Heart left ventricle (tissue), 16 donors: Measurements from ENCODE around the gene PECR. TPM values are rescaled to one million over a fixed set of nuclear protein-coding genes. Genes with fewer than 3 reads are reported as not detected.

Source experiments
- ATAC-seq, 4 donors: fragments of 200-7000 bp; cut with Tn5 transposase; one replicate each; pipeline ENCODE4 v1.9.1; 2020 to 2022; ENCODE audit warnings: moderate library complexity in 4 of 4, mild to moderate bottlenecking in 3 of 4, moderate number of reproducible peaks in 1 of 4
- DNase-seq, 5 donors: peaks; one replicate each; pipeline ENCODE4 v3.0.0-alpha.2; 2020
- H3K27ac ChIP-seq, 12 donors: fragments of 200-600 bp; sonication (generic) in 4 of 12; one replicate each; pipeline versions ENCODE4 v1.5.0 to v1.8.0; 2016 to 2022; ENCODE audit warnings: mild to moderate bottlenecking in 2 of 12
- H3K27me3 ChIP-seq, 9 donors: fragments of 200-600 bp; sonication (generic) in 2 of 9; one replicate each; pipeline versions ENCODE4 v1.5.1 to v1.8.0; 2016 to 2022; ENCODE audit warnings: mild to moderate bottlenecking in 3 of 9
- H3K36me3 ChIP-seq, 9 donors: fragments of 200-600 bp; sonication (generic) in 2 of 9; one replicate each; pipeline versions ENCODE4 v1.5.0 to v1.8.0; 2018 to 2022; ENCODE audit warnings: mild to moderate bottlenecking in 2 of 9
- H3K4me1 ChIP-seq, 12 donors: fragments of 200-600 bp; sonication (generic) in 4 of 12; one replicate each; pipeline versions ENCODE4 v1.5.0 to v1.8.0; 2016 to 2022; ENCODE audit warnings: mild to moderate bottlenecking in 3 of 12
- H3K4me3 ChIP-seq, 12 donors: fragments of 200-600 bp; sonication (generic) in 4 of 12; one replicate each; pipeline versions ENCODE4 v1.5.0 to v1.8.0; 2017 to 2022; ENCODE audit warnings: mild to moderate bottlenecking in 9 of 12, moderate library complexity in 4 of 12
- H3K9me3 ChIP-seq, 12 donors: fragments of 200-600 bp; sonication (generic) in 4 of 12; one replicate each; pipeline versions ENCODE4 v1.5.0 to v1.8.0; 2016 to 2022; ENCODE audit warnings: mild to moderate bottlenecking in 1 of 12
- POLR2A ChIP-seq, 2 donors: fragments of 450-650 bp; IDR thresholded peaks; one replicate each; pipeline ENCODE4 v1.6.1; 2017; ENCODE audit warnings: antibody characterized with exemption in 2 of 2, mild to moderate bottlenecking in 2 of 2, moderate library complexity in 2 of 2
- WGBS, 4 donors: extraction: QIAGEN DNeasy Blood & Tissue Kit in 2 of 4; methylation state at CpG; one replicate each; pipeline versions ENCODE4 v1.1.5 to v1.1.7; 2013 to 2018; 5-methylcytosine and 5-hydroxymethylcytosine counted together
- intact Hi-C, 10 donors: fragments of 100-400 bp; cut with DNase I; formaldehyde crosslinking; loops; one replicate each; pipeline versions ENCODE4 v1.11.1 to v1.14.2; 2022
- polyA plus RNA-seq, 2 donors: library from polyadenylated mRNA; stranded (reverse); fragments of 200-250 nt; gene quantifications; one replicate each; pipeline ENCODE4 v1.2.3, GENCODE V29; 2013
- total RNA-seq, 9 donors: library from RNA; depleted of rRNA in 2 of 9; stranded (reverse); fragments of >200 nt in 2 of 9; fragmentation: NEBNext Ultra II Directional in 3 of 9; extraction: Animal tissue kit (Norgen Biotek cat#: 25700) in 3 of 9; gene quantifications; one replicate each; pipeline versions ENCODE4 v1.1.0 to v1.2.4, GENCODE V29; 2016 to 2023
- TF ChIP-seq, protein P1 (sequence below), 12 donors: fragments of 200-600 bp; sonication (generic) in 4 of 12; IDR thresholded peaks; one replicate each; pipeline versions ENCODE4 v1.5.0 to v1.8.0; 2018 to 2022; ENCODE audit warnings: antibody characterized with exemption in 12 of 12, mild to moderate bottlenecking in 5 of 12
- donor health status: ischemic (EF 13 %, LVEDD 7.1; RV severe dilation, severe dysfunction).
- donor health status: healthy with polysubstance abuse.
- donor health status: DM: no; HTN: yes; CAD: no.
- donor health status: DM: no; HTN: no; CAD: no.
- donor health status: ischemic (EF 25% LVEDD 6.9; RV normal size, moderate dysfunction).
- donor health status: ischemic (EF 25% LVEDD 5.7; RV mildly dilated, moderate dysfunction).
- donor health status: healthy.
- donor health status: DM: yes; HTN: yes; CAD: no.
- donor health status: ischemic (EF 35%, LVEDD 5.7; RV mildly dilated, moderate dysfunction).
- donor health status: nonischemic (EF 11% LVEDD 7.7; RV severe dilation, severe dysfunction).
- donor health status: DM: yes; HTN: yes; CAD: no.
- donor health status: PGD.
- donor health status: ischemic (EF 29% LVEDD 5.4; RV normal size, mild dysfunction).
- donor health status: nonischemic (EF 23%, LVEDD 6.1; RV moderate dilation, normal function).

Gene PECR
- total and polyA plus RNA-seq, 11 donors: 1.5 to 12.2 (median 3.0) TPM

DNA sequence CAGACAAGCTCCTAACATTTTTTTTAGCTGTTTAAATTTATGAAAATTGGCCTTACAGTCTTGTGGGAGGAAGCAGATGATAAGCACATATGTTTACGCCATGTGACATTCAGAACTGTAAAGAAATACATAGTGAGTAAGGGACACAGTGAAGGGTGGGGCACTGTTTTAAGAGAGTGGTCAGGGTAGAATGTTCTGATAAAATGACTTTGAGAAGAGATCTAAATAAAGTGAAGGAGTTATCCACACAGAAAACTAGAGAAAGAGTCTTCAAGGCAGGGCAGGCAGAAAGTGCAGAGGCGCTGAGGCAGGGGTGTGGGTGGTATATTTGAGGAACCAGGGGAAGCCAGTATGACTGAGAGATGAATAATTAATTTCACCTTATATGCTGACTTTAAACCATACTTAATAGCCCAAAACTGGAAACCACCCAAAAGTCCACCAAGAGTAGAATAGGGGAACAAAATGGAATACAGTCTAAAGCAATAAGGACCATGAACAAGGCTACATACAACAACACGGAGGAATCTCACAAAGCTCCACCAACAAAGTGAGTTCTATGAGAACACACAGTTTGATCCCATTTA is 76.8 kb downstream of the PECR start:
- peaks cover 0 to 30% (median 0%) of the 10 kb centered on the region in 12 donors for H3K4me1 ChIP-seq
- H3K36me3 ChIP-seq: no peaks in the 10 kb centered on the region
- TF ChIP-seq, protein P1, sequence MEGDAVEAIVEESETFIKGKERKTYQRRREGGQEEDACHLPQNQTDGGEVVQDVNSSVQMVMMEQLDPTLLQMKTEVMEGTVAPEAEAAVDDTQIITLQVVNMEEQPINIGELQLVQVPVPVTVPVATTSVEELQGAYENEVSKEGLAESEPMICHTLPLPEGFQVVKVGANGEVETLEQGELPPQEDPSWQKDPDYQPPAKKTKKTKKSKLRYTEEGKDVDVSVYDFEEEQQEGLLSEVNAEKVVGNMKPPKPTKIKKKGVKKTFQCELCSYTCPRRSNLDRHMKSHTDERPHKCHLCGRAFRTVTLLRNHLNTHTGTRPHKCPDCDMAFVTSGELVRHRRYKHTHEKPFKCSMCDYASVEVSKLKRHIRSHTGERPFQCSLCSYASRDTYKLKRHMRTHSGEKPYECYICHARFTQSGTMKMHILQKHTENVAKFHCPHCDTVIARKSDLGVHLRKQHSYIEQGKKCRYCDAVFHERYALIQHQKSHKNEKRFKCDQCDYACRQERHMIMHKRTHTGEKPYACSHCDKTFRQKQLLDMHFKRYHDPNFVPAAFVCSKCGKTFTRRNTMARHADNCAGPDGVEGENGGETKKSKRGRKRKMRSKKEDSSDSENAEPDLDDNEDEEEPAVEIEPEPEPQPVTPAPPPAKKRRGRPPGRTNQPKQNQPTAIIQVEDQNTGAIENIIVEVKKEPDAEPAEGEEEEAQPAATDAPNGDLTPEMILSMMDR (IDR thresholded peaks at IDR 0.05): no peak
- no peak for TF ChIP-seq POLR2A (IDR thresholded peaks at IDR 0.05)
- H3K9me3 ChIP-seq: no peaks in the 10 kb centered on the region
- no peaks in the 10 kb centered on the region for H3K27me3 ChIP-seq
- WGBS, 4 donors: 86 to 93% (median 91%) methylated on average over 3 of the region's 3 CpGs
- ATAC-seq (no peak), DNase-seq (no peak)
- intact Hi-C loops: no loop called here
- H3K27ac ChIP-seq: peak overlapping the region in 1 of 12 donors; percentile 20
- H3K4me3 ChIP-seq: no peak overlapping the region

DNA sequence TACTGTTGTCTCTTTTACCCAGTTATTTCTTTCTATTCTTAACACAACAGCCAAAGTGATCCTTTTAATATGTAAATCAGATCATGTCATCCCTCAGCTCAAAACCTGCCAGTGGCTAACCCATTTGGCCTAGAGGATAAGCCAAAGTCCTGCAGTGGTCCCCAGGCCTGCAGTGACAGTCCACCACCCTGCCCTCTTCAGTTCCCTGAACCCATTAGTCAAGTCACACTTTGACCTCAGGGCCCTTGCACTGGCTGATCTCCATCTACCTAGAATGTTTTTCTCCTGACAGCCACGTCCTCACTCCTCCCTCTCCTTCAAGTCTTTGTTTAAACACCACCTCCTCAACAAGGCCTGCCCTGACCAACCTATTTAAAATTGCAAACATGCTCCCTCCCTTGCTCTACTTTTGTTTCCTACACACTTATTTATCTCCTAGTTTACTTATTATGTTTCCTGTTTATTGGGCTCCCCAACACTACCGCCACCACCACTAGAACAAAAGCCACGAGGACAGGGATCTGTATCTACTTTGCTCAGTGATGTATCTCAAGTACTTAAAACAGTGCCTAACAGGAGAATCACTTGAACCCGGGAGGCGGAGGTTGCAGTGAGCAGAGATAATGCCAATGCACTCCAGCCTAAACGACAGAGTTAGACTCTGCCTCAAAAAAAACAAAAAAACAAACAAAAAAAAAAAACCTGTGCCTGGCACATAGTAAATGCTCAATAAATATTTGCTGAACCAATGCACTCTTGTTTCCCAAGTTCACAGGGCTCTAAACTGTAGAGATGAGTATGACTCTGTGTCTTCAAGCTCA is 77.5 kb downstream of the PECR start:
- Histone ChIP-seq H3K36me3 (no peaks in the 10 kb centered on the region), H3K9me3 (no peaks in the 10 kb centered on the region), H3K27me3 (no peaks in the 10 kb centered on the region), H3K4me3 (no peak overlapping the region), H3K27ac (no peak overlapping the region), H3K4me1 (peaks cover 0 to 30% (median 0%) of the 10 kb centered on the region in 12 donors)
- TF ChIP-seq, protein P1 (IDR thresholded peaks at IDR 0.05): no peak
- TF ChIP-seq POLR2A (IDR thresholded peaks at IDR 0.05): no peak
- intact Hi-C loops: no loop called here
- DNase-seq: no peak
- 86 to 92% (median 88%) methylated on average over 6 of the region's 6 CpGs for WGBS, 4 donors
- ATAC-seq: no peak

DNA sequence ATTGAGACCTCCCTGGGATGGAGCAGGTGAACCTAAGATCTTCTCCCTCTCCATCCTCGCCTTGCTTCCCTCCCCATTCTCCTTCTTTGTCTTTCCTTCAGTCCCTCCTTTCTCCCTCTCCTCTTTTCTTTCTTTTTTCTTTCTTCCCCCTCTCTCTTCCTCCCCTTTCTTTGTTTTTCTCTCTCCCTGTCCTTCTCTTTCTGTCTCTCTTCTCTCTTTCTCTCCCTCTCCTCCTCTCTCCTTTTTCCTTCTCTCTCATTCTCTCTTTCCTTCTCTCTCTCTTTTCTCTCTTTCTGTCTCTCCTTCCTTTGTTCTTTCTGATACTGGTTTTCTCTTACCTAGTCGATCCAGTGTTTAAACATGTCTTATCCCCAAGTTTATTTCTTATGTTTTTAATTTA is 78.9 kb downstream of the PECR start:
- no peak overlapping the region for H3K4me3 ChIP-seq
- H3K9me3 ChIP-seq: no peaks in the 10 kb centered on the region
- H3K27me3 ChIP-seq: no peaks in the 10 kb centered on the region
- H3K27ac ChIP-seq: no peak overlapping the region
- ATAC-seq (no peak), DNase-seq (no peak)
- TF ChIP-seq, protein P1 (IDR thresholded peaks at IDR 0.05): no peak
- TF ChIP-seq POLR2A (IDR thresholded peaks at IDR 0.05): no peak
- intact Hi-C loops: no loop called here
- WGBS, 4 donors: 93 to 95% (median 94%) methylated on average over 2 of the region's 2 CpGs
- H3K4me1 ChIP-seq: peaks cover 0 to 30% (median 0%) of the 10 kb centered on the region in 12 donors
- H3K36me3 ChIP-seq: no peaks in the 10 kb centered on the region

DNA sequence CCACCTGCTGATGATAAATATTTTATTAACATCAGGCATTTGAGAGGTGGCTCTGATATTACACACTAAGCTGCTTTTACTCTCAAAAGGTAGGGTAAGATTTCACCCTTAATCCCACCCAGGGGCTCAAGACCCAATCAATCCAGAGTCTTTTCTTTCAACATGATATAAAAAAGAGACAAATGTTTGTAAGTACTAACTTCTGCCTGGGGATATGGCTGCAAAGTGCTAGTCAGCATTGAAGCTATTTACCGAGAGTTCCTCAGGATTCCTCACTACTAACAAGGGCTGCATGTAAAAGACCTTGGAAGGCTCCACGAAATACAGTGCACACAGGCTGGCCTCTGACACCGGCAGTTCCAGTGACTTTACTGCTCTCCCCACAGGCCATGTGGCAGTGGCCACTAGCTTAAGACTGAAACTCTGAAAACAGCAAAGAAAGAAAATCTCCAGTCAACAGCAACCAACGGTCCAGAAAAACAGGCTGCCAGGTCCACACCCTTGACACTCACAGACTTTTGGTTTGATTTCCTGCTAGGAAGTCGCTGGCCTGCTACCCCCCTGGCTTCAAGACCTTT is 79.4 kb downstream of the PECR start:
- Histone ChIP-seq H3K36me3 (no peaks in the 10 kb centered on the region), H3K4me1 (peaks cover 0 to 30% (median 0%) of the 10 kb centered on the region in 12 donors), H3K27ac (no peak overlapping the region), H3K27me3 (no peaks in the 10 kb centered on the region), H3K9me3 (no peaks in the 10 kb centered on the region), H3K4me3 (no peak overlapping the region)
- WGBS, 4 donors: 64 to 69% (median 67%) methylated on average over 5 of the region's 5 CpGs
- TF ChIP-seq, protein P1 (IDR thresholded peaks at IDR 0.05): no peak
- no peak for TF ChIP-seq POLR2A (IDR thresholded peaks at IDR 0.05)
- no peak for ATAC-seq
- intact Hi-C loops: no loop called here
- DNase-seq: no peak
